Activated CD4-positive, alpha-beta T cell treated with anti-CD3 and anti-CD28 coated beads for 4 hours (primary cell): ENCODE data around the gene ZNFX1.

Experiments used
- DNase-seq, 2 donors: peaks; one replicate each; pipeline ENCODE4 v3.0.0-alpha.2; 2020

Gene ZNFX1

GRCh38 chr20:49291200-49291599, 13.3 kb upstream of the ZNFX1 start:
- DNase-seq, result no peak

- DNase-seq, result no peak
Observed at GRCh38 chr20:49290608-49291191, 12.8 kb upstream of the ZNFX1 start.

- DNase-seq, result no peak
Observed at GRCh38 chr20:49288784-49289696, 11.2 kb upstream of the ZNFX1 start.

GRCh38 chr20:49288250-49288751, 10.4 kb upstream of the ZNFX1 start:
- no peak for DNase-seq

GRCh38 chr20:49287555-49288249, 9.8 kb upstream of the ZNFX1 start:
- DNase-seq, result no peak

- no peak for DNase-seq
Observed at GRCh38 chr20:49286689-49287551, 9.1 kb upstream of the ZNFX1 start.

- no peak for DNase-seq
Observed at GRCh38 chr20:49285813-49286494, 8.1 kb upstream of the ZNFX1 start.

- no peak for DNase-seq
Observed at GRCh38 chr20:49285233-49285668, 7.4 kb upstream of the ZNFX1 start.

GRCh38 chr20:49284818-49285217, 7.0 kb upstream of the ZNFX1 start:
- DNase-seq, result no peak

- no peak for DNase-seq
Observed at GRCh38 chr20:49283703-49284625, 6.1 kb upstream of the ZNFX1 start.

GRCh38 chr20:49283176-49283702, 5.4 kb upstream of the ZNFX1 start:
- no peak for DNase-seq

- DNase-seq, result no peak
Observed at GRCh38 chr20:49282584-49283171, 4.8 kb upstream of the ZNFX1 start.

GRCh38 chr20:49281913-49282467, 4.1 kb upstream of the ZNFX1 start:
- DNase-seq, result no peak

- DNase-seq, result no peak
Observed at GRCh38 chr20:49281059-49281912, 3.4 kb upstream of the ZNFX1 start.

- no peak for DNase-seq
Observed at GRCh38 chr20:49280463-49281058, 2.7 kb upstream of the ZNFX1 start.

GRCh38 chr20:49279677-49280462, 2.0 kb upstream of the ZNFX1 start:
- no peak for DNase-seq
